Measurements from ENCODE around the gene NR1D2. TPM values are rescaled to one million over a fixed set of nuclear protein-coding genes. Genes with fewer than 3 reads are reported as not detected.

The NR1D2 gene
- total RNA-seq, 1 experiment from 2014 or later: 18.4 TPM

GRCh38 chr3:23966328-23966727 is 21.2 kb downstream of the NR1D2 start:
- ChIA-PET CTCF (no interaction called here), POLR2A (no interaction called here)
- Mint-ChIP-seq H3K36me3 (peaks cover 47% of the 10 kb centered on the region), H3K4me1 (no peaks in the 10 kb centered on the region), H3K27ac (no peak overlapping the region), H3K4me3 (no peak overlapping the region), H3K27me3 (ENCODE audit: low read depth) (no peaks in the 10 kb centered on the region), H3K9me3 (no peaks in the 10 kb centered on the region)
- no peak for DNase-seq (ENCODE audit: low spot score)
- no peak for TF ChIP-seq SMAD4 (CRISPR knock-in tag; IDR thresholded peaks at IDR 0.05)
- no peak for TF ChIP-seq ZNF219 (CRISPR knock-in tag; IDR thresholded peaks at IDR 0.05; ENCODE audit: borderline replicate concordance)
- TF ChIP-seq NFE2L1 (CRISPR knock-in tag; IDR thresholded peaks at IDR 0.05): no peak
- TF ChIP-seq NFATC4 (CRISPR knock-in tag; IDR thresholded peaks at IDR 0.05): no peak
- TF ChIP-seq TEAD1 (CRISPR knock-in tag; IDR thresholded peaks at IDR 0.05): no peak
- no peak for TF ChIP-seq CBFB (CRISPR knock-in tag; IDR thresholded peaks at IDR 0.05; ENCODE audit: low read depth)
- TF ChIP-seq E2F1 (CRISPR knock-in tag; IDR thresholded peaks at IDR 0.05): no peak
- TF ChIP-seq TCF7 (CRISPR knock-in tag; IDR thresholded peaks at IDR 0.05; ENCODE audit: low read depth): no peak
- TF ChIP-seq RELA (CRISPR knock-in tag; IDR thresholded peaks at IDR 0.05; ENCODE audit: borderline replicate concordance): no peak
- TF ChIP-seq MXD4 (CRISPR knock-in tag; IDR thresholded peaks at IDR 0.05; ENCODE audit: borderline replicate concordance): no peak
- no peak for TF ChIP-seq STAT6 (CRISPR knock-in tag; conservative IDR thresholded peaks at IDR 0.05; ENCODE audit: low read depth)
- TF ChIP-seq ATF6 (CRISPR knock-in tag; IDR thresholded peaks at IDR 0.05): no peak
- no peak for TF ChIP-seq E2F4 (CRISPR knock-in tag; IDR thresholded peaks at IDR 0.05; ENCODE audit: borderline replicate concordance, low read depth)
- TF ChIP-seq NR2C2 (CRISPR knock-in tag; IDR thresholded peaks at IDR 0.05): no peak
- TF ChIP-seq ETV6 (CRISPR knock-in tag; IDR thresholded peaks at IDR 0.05): no peak
- TF ChIP-seq ZNF532 (CRISPR knock-in tag; IDR thresholded peaks at IDR 0.05; ENCODE audit: borderline replicate concordance): no peak
- no peak for TF ChIP-seq ZNF263 (CRISPR knock-in tag; IDR thresholded peaks at IDR 0.05; ENCODE audit: low read depth)
- TF ChIP-seq ZNF425 (CRISPR knock-in tag; conservative IDR thresholded peaks at IDR 0.05): no peak
- TF ChIP-seq NR1H2 (CRISPR knock-in tag; IDR thresholded peaks at IDR 0.05): no peak
- no peak for ATAC-seq

All from WTC11 (cell line).